HG03196 (cell line): Measurements from ENCODE around the gene KLHL5.

ENCODE experiments used
- ATAC-seq: cut with Tn5 transposase; IDR thresholded peaks from one replicate; pipeline ENCODE4 v1.9.1; 2021; ENCODE audit not compliant: unreplicated experiment

The KLHL5 gene

DNA sequence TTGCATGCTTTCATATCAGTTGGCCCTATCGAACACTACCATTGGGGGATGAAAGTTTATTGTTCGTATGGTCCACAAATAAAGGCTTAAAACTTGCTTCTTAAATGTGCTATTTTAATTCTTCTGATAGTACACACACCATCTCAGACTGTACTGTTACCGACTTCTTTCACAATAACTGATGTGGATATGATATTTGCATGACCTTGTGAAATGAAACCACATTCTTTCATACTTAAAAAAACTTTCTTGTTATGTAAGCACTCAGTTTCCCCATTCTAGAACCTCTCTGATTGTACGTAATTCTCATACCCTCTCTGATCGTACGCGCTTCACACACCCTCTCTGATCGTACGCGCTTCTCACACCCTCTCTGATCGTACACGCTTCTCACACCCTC, 108.3 kb downstream of the KLHL5 start:
- ATAC-seq = no peak
